Measurements from ENCODE around the gene SART3. TPM values are rescaled to one million over a fixed set of nuclear protein-coding genes. Genes with fewer than 3 reads are reported as not detected.
A peak's percentile ranks its signal among the peaks of the same experiment; 100 is the strongest.

SART3 gene
- total and polyA plus RNA-seq, 10 donors: 13.1 to 118 (median 64.9) TPM

GRCh38 chr12:108594960-108595710 is 34.2 kb upstream of the SART3 start:
- intact Hi-C loops (cut with DNase I; ENCODE audit: low total_unique reads): no loop called here
- 89 to 97% (median 95%) methylated on average over 7 of the region's 7 CpGs for WGBS, 5 donors
- Histone ChIP-seq H3K4me1 (peaks cover 0 to 22% (median 3%) of the 10 kb centered on the region in 6 donors), H3K27me3 (replicated peaks in 1 of 7) (no peaks in the 10 kb centered on the region), H3K27ac (no peak overlapping the region), H3K4me3 (no peak overlapping the region), H3K9me3 (no peaks in the 10 kb centered on the region), H3K36me3 (peaks cover 0 to 6% (median 0%) of the 10 kb centered on the region in 6 donors)
- peak; percentile 5 for DNase-seq
- TF ChIP-seq POLR2AphosphoS5 (IDR thresholded peaks at IDR 0.05) (no peak), CTCF (IDR thresholded peaks at IDR 0.05 in 8 of 11, conservative IDR thresholded peaks at IDR 0.05 in 3 of 11) (no peak), POLR2A (IDR thresholded peaks at IDR 0.05) (no peak)

- Histone ChIP-seq H3K9me3 (no peaks in the 10 kb centered on the region), H3K27ac (no peak overlapping the region), H3K4me3 (no peak overlapping the region), H3K36me3 (peaks cover 0 to 6% (median 0%) of the 10 kb centered on the region in 6 donors), H3K4me1 (peaks cover 0 to 22% (median 3%) of the 10 kb centered on the region in 6 donors), H3K27me3 (replicated peaks in 1 of 7) (no peaks in the 10 kb centered on the region)
- peak; percentile 5 for DNase-seq
- 91 to 100% (median 95%) methylated on average over 10 of the region's 10 CpGs for WGBS, 5 donors
- intact Hi-C loops (cut with DNase I; ENCODE audit: low total_unique reads): no loop called here
- TF ChIP-seq CTCF (IDR thresholded peaks at IDR 0.05 in 8 of 11, conservative IDR thresholded peaks at IDR 0.05 in 3 of 11) (no peak), POLR2AphosphoS5 (IDR thresholded peaks at IDR 0.05) (no peak), POLR2A (IDR thresholded peaks at IDR 0.05) (no peak)
Observed at GRCh38 chr12:108594323-108594903, 33.4 kb upstream of the SART3 start.

DNA sequence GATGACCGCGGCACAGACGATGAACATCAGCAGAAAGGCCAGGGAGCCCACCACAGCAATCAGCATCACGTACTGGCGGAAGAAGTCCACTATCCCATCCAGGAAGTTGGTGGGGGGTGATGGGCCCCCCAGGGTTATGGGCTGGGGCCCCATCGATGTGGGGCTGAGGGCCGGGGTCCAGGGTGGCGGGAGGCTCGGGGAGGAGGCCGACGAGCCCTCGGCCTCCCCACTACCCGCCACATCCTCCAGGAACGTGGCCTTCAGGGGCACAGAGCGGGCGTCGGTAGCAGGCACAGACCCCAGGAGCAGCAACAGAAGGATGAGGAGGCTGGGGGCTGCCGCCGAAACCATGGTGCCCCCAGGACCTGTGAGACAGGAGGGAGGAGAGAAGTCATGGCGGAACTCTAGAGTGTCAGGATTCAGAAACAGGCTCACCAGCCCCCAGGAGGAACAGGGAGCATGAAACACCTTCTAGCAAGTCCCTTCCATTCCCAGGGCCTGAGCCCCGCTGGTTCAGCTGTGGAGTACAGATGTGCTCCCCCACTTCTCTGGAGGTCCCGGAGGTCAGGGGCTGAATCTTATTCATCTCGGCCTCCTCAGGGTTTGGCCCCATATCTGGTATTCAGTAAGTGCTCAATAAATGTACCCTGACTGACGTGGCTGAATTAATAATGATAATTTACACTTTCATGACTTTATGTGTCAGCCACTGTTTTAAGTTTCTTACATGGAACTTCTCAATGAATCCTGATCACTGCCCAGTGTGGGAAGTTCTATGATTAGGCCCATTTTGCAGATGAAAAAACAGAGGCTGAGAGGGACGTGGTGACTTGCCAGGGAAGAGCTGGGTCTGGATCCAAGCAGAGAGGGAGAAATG is 31.3 kb upstream of the SART3 start:
- Histone ChIP-seq H3K9me3 (no peaks in the 10 kb centered on the region), H3K27ac (no peak overlapping the region), H3K4me3 (no peak overlapping the region), H3K27me3 (replicated peaks in 1 of 7) (no peaks in the 10 kb centered on the region), H3K4me1 (peaks cover 0 to 9% (median 2%) of the 10 kb centered on the region in 6 donors), H3K36me3 (peaks cover 0 to 6% (median 0%) of the 10 kb centered on the region in 6 donors)
- peak; percentile 61 for DNase-seq
- no peak for TF ChIP-seq POLR2A (IDR thresholded peaks at IDR 0.05)
- TF ChIP-seq POLR2AphosphoS5 (IDR thresholded peaks at IDR 0.05): no peak
- no peak for TF ChIP-seq CTCF (IDR thresholded peaks at IDR 0.05 in 8 of 11, conservative IDR thresholded peaks at IDR 0.05 in 3 of 11)
- WGBS, 5 donors: 90 to 97% (median 93%) methylated on average over 16 to 25 of the region's 25 CpGs
- intact Hi-C loops (cut with DNase I; ENCODE audit: low total_unique reads): no loop called here
